ENCODE results near the gene SNRPD1.
"Not testable (repeated sequence)": the region's sequence is repeated elsewhere in the genome, so short reads cannot be mapped to it uniquely, and the experiment has no call there.

Gene SNRPD1

GRCh38 chr18:21634588-21635199, 22.6 kb downstream of the SNRPD1 start:
- in situ Hi-C loops (cut with MboI; ENCODE audit: low sequenced_read_pairs), result no loop called here

DNA sequence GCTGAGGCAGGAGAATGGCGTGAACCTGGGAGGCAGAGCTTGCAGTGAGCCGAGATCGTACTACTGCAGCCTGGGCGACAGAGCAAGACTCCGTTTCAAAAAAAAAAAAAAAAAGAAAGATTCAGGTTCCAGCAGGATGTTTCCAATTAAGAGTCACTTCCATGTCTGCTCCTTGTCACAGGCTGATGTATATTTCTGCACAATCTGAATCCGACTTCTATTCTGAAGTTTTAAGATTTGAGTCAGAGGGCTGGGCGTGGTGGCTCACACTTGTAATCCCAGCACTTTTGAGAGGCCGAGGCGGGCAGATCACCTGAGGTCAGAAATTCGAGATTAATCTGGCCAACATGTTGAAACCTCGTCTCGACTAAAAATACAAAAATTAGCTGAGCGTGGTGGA, 24.7 kb downstream of the SNRPD1 start:
- in situ Hi-C loops (cut with MboI; ENCODE audit: low sequenced_read_pairs), result no loop called here

DNA sequence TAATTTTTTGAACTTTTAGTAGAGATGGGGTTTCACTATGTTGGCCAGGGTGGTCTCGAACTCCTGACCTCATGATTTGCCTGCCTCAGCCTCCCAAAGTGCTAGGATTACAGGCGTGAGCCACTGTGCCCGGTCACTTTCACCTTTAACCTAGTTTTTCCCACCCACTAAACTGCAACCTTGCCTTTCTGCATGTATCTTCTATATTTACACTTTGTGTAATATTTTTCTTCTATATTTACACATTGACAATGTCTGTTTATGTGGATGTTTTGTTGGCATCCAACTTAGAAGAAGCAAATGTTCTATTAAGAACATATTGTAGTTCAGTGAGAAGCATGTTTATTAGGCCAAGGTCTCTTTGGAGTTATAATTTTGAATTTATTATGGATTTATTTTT, 26.7 kb downstream of the SNRPD1 start:
- in situ Hi-C loops (cut with MboI; ENCODE audit: low sequenced_read_pairs), result no loop called here

- in situ Hi-C loops (cut with MboI; ENCODE audit: low sequenced_read_pairs), result not testable (repeated sequence)
These were observed 28.3 kb downstream of the SNRPD1 start for GRCh38 chr18:21640375-21640774.

GRCh38 chr18:21650311-21650710, 38.2 kb downstream of the SNRPD1 start:
- in situ Hi-C loops (cut with MboI; ENCODE audit: low sequenced_read_pairs), result no loop called here

- in situ Hi-C loops (cut with MboI; ENCODE audit: low sequenced_read_pairs), result no loop called here
These were observed 40.0 kb downstream of the SNRPD1 start for GRCh38 chr18:21652073-21652472.

- in situ Hi-C loops (cut with MboI; ENCODE audit: low sequenced_read_pairs), result no loop called here
These were observed 41.2 kb downstream of the SNRPD1 start for GRCh38 chr18:21653361-21653760.

DNA sequence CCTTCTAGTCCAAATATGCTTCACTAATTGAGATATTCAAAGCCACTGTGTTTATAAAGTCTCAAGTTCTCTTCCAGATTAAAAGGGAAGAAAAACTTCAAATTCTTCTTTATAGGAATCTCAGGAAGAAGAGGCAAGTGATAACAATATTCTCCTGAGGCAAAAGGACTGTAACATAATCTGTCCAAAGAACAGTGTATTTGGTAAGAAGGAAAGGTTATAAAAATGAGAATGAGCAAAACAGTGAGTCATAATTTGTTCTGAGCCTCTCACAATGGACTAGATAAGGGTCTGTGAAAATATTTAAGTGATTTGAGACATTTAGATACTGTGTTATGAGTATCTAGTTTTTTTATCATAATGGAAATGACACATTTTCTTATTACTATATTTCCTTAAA, 44.3 kb downstream of the SNRPD1 start:
- in situ Hi-C loops (cut with MboI; ENCODE audit: low sequenced_read_pairs), result no loop called here

DNA sequence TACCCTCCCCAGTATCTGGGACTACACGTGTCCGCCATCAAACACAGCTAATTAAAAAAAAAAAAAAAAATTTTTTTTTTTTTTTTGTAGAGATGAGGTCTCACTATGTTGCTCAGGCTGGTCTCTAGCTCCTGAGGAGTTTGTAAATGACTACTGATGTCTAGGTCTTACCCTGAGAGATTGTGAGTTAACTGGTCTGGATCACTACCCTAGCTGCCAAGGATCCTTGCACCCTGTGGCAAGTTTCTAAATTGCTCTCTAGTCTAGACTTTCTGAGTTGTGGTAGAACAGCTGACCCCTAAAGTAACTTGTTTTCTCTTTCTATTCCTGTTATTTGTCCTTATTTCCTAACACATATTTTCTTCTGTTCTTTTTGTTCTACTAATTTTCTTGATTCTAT, 48.0 kb downstream of the SNRPD1 start:
- in situ Hi-C loops (cut with MboI; ENCODE audit: low sequenced_read_pairs), result no loop called here

DNA sequence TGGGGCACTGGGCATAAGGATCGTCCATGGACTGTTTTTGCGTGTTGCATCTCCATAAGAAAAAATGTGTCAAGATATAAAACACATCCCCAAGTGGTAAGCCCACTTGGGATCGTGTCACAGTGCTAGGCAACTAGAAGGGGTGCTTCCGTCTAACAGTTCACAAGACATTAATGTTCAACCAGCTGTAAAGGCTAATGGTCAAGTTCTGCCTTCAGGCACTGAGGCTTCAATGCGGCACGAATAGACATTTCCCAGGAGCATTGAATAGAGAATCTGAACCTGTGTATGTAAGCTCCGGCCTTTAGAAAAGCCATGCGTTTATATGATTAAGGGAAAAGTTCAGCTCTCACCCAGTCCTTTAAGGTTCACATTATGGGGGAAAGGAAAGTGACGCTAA, 50.5 kb downstream of the SNRPD1 start:
- in situ Hi-C loops (cut with MboI; ENCODE audit: low sequenced_read_pairs), result no loop called here

DNA sequence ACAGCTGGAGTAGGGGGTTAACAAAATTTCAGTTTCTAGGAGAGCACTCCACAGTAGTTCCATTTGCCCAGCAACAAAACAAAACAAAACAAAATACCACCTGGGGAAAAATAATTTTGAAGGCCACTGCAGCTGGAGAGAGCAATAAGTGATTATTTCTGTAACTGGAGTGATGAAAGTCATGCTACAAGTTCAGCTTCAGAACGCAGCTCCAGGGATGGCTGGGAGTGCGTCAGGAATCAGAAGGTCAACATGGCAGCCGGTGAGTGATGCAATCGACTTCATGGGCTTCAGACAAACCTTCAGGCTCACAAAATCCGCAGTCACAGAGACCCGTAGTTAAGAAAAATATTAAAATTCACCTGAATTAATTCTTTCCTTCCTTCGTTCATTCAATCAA, 51.5 kb downstream of the SNRPD1 start:
- in situ Hi-C loops (cut with MboI; ENCODE audit: low sequenced_read_pairs), result no loop called here

- in situ Hi-C loops (cut with MboI; ENCODE audit: low sequenced_read_pairs), result no loop called here
These were observed 52.0 kb downstream of the SNRPD1 start for GRCh38 chr18:21664069-21664468.

GRCh38 chr18:21669736-21670285, 57.7 kb downstream of the SNRPD1 start:
- in situ Hi-C loops (cut with MboI; ENCODE audit: low sequenced_read_pairs), result no loop called here

DNA sequence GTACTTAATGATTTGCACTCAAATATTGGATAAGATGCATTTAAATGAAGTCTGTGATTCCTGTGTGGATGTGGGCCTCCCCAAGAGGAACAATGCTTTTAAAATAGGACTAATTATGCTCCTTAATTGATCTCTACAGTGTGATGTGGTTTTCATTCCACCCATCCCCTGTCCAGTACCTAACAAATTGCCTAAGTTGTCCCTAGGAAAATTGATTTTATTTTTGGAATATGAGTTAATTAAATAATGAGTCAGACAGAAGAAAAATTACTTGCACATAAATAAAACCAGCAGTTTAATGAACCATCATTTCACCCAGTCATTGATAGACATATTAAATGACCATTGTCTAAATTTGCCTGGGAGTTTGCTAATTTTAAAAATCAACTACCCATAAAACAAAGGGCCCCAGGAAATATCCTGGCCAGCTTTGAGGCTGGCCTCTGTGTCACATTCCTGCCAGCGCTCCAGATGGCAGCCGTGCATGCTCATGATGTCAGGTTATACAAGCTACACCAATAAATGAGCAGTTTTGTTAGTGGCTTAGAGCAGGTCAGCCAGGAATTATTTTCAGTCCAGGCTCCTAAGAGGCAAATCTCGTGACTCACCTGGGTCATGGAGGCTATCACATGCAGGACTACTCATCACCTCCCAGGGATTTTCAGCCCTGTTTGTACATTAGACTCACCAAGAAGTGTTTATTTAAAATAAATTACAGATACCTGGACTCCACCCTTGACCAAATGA, 60.6 kb downstream of the SNRPD1 start:
- in situ Hi-C loops (cut with MboI; ENCODE audit: low sequenced_read_pairs), result no loop called here

GRCh38 chr18:21675354-21675753, 63.2 kb downstream of the SNRPD1 start:
- in situ Hi-C loops (cut with MboI; ENCODE audit: low sequenced_read_pairs), result not testable (repeated sequence)

DNA sequence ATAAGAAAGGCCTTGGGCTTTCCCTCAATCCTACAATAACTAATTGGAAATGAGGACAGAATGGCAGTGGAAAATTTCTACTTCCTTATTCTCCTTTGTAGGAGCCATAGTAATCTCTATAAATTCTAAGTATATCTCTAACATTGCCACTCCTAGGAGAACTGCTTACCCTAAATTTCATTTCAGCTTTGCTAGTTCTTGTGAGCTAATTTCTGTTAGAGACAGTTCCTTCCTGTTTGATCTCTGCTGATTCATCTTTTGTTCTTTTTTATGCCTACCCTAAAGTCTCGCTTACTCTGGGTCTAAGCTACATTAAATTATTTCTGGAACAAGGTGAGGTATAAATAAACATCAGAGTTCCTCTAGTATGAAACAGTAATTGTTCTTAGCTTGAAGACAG, 66.7 kb downstream of the SNRPD1 start:
- in situ Hi-C loops (cut with MboI; ENCODE audit: low sequenced_read_pairs), result no loop called here

- in situ Hi-C loops (cut with MboI; ENCODE audit: low sequenced_read_pairs), result no loop called here
These were observed 68.0 kb downstream of the SNRPD1 start for GRCh38 chr18:21680161-21680560.

- in situ Hi-C loops (cut with MboI; ENCODE audit: low sequenced_read_pairs), result no loop called here
These were observed 70.4 kb downstream of the SNRPD1 start for GRCh38 chr18:21682371-21683051.

Measured in hTERT RPE-1 (cell line).